ENCODE data around the gene ACSL1. TPM values are rescaled to one million over a fixed set of nuclear protein-coding genes. Genes with fewer than 3 reads are reported as not detected.

Gene ACSL1
- total and polyA plus RNA-seq, 2 of the 8 experiments (the other 6 are each of a cell fraction or from before 2014, with no cell fraction given) = 2.3 to 8.7 TPM

DNA sequence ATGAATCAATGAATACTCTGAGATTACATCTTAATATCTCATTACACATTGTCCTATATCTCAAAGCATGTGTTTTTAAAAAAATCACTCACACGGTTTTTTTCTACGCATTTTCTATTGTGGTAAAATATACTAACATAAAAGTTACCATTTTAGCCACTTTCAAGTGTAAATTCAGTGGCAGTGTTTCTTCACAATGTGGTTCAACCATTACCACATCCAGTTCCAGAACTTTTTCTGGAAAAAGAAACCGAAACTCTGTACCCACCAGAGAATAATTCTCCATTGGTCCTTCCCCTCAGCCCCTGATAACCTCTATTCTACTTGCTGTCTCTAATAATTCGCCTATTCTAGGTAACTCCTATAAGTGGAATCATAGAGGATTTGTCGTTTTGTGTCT lies 35.3 kb upstream of the ACSL1 start (continued):
- TF ChIP-seq, protein P1, sequence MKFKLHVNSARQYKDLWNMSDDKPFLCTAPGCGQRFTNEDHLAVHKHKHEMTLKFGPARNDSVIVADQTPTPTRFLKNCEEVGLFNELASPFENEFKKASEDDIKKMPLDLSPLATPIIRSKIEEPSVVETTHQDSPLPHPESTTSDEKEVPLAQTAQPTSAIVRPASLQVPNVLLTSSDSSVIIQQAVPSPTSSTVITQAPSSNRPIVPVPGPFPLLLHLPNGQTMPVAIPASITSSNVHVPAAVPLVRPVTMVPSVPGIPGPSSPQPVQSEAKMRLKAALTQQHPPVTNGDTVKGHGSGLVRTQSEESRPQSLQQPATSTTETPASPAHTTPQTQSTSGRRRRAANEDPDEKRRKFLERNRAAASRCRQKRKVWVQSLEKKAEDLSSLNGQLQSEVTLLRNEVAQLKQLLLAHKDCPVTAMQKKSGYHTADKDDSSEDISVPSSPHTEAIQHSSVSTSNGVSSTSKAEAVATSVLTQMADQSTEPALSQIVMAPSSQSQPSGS (IDR thresholded peaks at IDR 0.05; ENCODE audit: low read length) = no peak

All from H1 (cell line).